ENCODE data around the gene DDX54.

DNA sequence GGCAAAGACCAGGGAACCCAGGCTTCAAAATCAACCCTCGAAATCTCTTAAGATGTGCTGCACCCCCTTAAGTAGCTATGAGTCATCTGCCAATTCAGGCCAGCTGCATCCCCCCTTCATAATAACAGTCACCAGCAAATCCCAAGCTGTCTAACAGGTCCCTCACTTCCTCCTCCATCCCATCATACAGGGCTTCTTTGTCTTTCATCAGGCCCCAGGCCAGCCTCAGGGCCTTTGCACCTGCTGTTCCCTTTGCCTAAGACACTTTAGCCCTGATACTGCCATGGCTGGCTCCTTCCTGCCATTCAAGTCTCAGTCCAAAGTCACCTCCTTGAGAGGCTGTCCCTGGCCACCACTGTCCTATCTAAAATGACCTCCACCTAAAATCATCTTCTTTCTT lies 53.7 kb downstream of the DDX54 start:
- TF ChIP-seq CTCF (IDR thresholded peaks at IDR 0.05; ENCODE audit: insufficient read depth, low read length) (no peak), POLR2AphosphoS5 (IDR thresholded peaks at IDR 0.05; ENCODE audit: low read depth) (no peak)

Data from HL-60 (cell line).